ENCODE data around the gene GPC6.

The GPC6 gene

DNA sequence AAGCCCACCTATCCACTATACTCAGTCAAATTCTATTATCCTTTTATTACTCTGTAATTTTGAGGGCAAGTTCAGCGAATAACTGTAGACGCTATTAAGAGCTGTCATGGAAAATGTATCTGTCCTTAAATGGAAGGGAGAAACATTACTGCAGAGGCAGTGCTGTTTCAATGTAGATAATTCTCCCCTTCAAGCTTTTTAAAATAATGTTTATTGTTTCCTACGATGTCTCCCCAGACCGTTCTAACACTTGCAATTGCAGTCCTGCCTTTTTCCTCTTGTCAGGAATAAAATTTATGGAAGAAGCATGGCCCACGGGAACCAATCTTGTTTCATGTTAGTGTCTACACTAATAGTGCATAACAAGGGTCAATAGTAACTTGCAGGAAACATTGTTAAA, 159.5 kb downstream of the GPC6 start:
- no peak for DNase-seq

GRCh38 chr13:93388701-93389100, 162.1 kb downstream of the GPC6 start:
- no peak for DNase-seq

- DNase-seq, result no peak
Measured at GRCh38 chr13:93397619-93398018, 171.0 kb downstream of the GPC6 start.

GRCh38 chr13:93398167-93399035, 171.8 kb downstream of the GPC6 start:
- DNase-seq, result no peak

DNA sequence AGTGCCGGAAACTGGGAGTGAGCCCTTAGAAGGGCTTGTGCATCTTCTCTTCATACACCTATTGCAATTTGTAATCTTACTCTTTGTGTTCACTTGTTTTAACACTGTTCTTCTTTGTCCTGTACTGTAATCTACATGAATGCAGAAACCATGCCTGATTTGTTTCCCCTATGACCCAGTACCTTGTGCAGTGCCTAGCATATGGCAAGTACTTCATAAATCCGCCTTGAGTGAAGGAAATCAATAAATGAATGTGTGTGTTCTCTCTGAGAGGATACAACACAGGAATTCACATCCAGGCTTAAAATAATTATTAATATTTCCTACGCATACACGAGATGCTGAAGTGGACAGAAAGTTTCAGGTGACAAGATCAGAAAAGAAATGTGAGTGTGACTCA, 172.6 kb downstream of the GPC6 start:
- DNase-seq, result no peak

GRCh38 chr13:93406136-93406535, 179.5 kb downstream of the GPC6 start:
- DNase-seq, result no peak

DNA sequence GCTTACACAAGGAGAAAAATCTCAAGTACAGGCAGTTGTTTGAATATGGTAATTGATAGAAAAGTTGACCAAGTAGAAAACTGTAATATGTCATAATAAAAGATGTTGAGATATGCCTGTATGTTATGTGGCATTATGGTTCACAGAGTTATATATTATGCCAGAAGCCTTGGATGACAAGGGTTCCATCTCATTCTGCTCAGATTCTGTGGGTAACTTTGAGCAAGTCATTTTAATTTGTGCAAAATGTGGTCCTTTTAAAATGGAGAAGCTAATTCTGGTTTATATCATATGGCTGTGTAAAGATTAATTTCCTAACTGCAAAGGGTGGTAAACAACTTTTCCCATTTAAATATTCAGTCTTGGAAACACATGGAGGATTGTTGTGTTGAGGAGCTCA, 180.9 kb downstream of the GPC6 start:
- no peak for DNase-seq

DNA sequence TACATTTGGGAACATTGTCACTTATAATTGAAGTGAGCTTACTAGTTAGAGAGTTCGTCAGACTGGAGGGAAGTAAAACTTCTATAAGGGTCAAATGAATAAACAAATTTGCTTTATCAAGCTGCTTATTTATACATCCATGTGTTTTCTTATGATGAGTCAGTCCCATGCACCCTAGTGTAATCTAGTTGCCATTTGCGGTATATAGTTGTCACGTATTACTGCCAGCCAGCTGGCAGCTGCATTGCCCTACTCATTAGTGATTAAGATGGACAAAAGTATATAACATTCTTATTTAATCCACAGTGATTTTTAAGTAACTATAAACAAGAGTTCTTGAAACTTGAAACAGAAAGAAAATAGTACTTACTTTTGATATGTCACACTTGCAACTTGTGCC, 182.4 kb downstream of the GPC6 start:
- DNase-seq, result no peak

- no peak for DNase-seq
Measured at GRCh38 chr13:93409816-93410215, 183.2 kb downstream of the GPC6 start.

DNA sequence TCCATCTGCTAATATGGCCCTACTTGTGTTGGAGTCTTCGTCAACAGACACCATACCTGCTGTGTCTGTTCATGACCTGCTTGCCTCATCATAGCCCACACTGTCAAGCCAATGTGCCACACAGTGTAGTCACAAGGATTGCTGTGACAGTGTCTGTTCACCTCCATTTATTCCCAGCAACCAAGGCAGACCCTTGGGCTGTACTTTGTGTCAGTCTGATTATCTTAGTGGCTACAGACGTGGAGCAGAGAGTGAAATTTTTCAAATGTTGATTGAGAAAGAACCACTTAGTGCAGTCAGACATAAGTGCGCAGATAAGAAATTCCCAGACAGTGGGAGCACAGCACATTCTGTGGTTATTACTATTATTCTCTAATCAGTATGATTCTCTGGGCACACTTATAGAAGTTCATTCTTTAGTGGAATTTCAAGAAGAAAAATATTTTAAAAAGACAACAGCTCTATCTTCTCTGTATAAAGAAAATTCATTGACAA, 184.6 kb downstream of the GPC6 start:
- DNase-seq, result no peak

DNA sequence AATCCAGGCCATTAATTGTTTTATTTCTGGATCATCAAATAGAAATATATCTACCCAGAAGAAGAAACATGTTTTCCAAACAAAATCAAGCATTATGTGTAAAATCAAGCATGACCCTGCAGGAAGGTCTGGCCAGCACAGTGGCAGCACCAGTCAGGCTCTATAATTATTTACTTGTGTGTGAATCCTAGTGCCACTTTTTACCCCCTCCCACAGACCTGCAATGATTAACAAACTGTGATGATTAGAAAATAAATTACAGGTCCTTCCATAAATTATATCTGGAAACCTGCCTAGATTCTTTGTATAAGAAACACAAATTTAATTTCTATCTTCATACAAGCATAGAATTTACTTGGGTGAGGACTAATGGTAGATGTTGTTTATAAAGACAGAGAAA, 186.1 kb downstream of the GPC6 start:
- no peak for DNase-seq

DNA sequence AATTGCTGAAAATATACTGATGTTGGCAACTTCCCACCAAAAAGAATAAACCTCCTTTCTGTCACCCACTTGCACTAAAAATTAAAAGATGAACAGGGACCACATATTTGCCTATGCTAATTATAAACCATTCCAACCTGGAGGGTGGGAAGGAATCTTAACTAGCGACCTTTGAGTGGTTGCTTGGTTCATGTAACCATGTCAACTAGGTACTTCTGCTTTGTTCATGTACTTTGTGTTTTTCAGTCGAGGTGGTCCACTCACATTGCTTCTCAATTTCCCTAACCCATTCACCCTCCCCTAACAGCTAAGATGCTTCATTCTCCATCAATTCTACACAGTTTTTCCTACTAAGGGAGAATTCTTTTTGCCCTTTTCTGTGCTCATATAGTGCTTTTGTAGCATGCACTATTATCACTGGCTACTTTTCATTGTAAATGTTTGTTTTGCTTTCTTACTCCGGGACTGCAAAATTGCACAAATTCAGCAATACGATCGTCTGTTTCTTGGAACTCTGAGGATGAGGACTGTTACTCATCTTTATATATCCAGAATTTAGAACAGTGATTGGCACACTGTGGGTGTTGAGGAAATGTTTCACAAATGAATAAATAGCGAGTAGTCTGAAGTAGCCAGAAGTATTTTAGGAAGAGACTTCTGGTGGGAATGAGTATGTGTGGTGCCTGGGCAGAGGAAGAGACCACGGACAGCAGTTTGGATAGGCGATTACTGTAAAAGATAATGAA, 187.5 kb downstream of the GPC6 start:
- no peak for DNase-seq

GRCh38 chr13:93416736-93417355, 190.2 kb downstream of the GPC6 start:
- DNase-seq, result no peak

DNA sequence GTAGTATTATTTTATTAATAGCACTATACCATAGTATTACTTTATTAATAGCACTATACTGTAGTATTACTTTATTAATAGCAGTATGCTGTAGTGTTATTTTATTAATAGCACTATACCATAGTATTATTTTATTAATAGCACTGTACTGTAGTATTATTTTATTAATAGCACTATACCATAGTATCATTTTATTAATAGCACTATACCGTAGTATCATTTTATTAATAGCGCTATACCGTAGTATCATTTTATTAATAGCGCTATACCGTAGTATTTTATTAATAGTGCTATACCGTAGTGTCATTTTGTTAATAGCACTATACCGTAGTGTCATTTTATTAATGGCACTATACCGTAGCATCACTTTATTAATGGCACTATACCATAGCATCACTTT, 191.8 kb downstream of the GPC6 start:
- no peak for DNase-seq

DNA sequence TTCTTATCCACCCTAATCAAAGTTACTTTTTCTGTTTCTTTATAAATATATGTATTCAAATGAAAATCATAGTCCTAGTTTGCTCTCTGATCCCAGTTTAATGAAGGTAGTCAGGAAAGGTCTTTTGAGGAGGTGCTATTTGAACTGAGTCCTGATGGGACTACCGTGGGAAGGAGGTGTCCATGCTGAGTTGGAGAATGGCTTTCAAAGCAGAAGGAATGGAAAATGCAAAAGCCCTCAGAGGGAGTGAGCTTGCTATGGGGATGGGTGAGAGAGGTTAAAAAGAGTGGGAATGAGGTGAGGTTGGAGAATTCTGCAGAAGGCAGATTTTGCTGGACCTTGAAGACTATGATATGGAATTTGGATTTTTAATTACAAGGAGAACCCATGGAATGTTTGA, 193.6 kb downstream of the GPC6 start:
- no peak for DNase-seq

GRCh38 chr13:93420887-93421286, 194.3 kb downstream of the GPC6 start:
- DNase-seq, result no peak

GRCh38 chr13:93422980-93423543, 196.5 kb downstream of the GPC6 start:
- DNase-seq, result no peak

- DNase-seq, result no peak
Measured at GRCh38 chr13:93425411-93425810, 198.8 kb downstream of the GPC6 start.

DNA sequence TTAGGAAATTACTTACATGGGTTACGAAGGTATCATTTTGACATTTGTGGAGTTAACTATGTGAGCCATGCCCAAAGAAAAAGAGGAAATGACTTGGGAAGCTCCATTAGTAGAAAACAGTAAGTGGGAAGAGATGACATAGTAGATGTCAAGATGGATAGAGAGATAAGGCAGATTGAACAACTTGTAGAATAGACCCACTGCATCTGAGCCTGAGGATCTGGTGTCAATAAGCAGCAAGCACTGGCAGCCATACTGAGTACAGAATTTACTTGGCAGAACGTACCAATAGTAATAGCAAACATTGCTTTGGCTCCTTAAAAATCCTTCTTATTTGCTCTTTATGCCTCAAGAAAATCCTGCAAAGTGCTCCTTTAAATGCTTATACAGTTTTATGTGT, 203.8 kb downstream of the GPC6 start:
- no peak for DNase-seq

DNA sequence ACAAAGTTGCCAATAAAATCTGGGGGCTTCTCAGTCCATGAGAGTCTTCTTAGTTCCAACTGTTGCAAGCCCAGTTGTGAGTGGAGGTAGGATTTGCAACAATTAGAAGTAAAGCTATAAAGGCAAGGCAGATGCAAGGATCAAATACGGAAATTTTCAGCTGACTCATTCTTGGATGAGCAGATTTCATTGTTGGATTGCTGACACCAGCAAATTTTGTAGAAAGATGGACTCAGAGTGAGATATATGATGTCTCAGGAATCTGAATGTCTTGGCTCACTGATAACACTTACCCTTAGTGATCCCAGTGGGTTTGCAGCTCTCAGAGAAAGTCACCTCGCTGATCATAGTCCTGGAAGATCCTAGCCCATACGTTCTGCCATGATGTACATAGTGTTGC, 209.0 kb downstream of the GPC6 start:
- DNase-seq, result no peak

GRCh38 chr13:93437081-93437480, 210.5 kb downstream of the GPC6 start:
- DNase-seq, result no peak

DNA sequence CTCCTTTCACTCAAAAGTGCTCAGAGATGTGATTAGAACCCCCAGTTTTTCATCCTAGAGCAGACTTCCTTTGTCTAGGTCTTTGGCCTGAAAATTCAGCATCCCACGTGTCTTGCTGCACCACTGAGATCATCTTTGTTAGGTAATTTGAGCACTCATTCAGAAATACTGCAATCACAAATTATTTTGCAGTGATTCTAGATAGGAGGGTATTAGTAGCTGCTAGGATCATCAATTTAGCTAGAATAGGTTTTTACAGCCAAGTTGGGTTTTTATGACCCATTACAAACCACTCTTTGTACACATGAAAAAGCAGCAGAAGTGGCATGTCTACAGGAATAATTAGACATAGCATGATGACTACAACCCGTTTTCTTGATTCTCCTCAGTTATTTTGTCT, 219.6 kb downstream of the GPC6 start:
- DNase-seq, result no peak

- no peak for DNase-seq
Measured at GRCh38 chr13:93450191-93450621, 223.6 kb downstream of the GPC6 start.
